GM21381 (cell line): Measurements from ENCODE around the gene FXYD1.
"Not testable (repeated sequence)": the region's sequence is repeated elsewhere in the genome, so short reads cannot be mapped to it uniquely, and the experiment has no call there.

Source experiments
- ATAC-seq: cut with Tn5 transposase; IDR thresholded peaks from one replicate; pipeline ENCODE4 v1.9.1; 2021; ENCODE audit warnings: mild to moderate bottlenecking, moderate library complexity; ENCODE audit not compliant: unreplicated experiment

Gene FXYD1

DNA sequence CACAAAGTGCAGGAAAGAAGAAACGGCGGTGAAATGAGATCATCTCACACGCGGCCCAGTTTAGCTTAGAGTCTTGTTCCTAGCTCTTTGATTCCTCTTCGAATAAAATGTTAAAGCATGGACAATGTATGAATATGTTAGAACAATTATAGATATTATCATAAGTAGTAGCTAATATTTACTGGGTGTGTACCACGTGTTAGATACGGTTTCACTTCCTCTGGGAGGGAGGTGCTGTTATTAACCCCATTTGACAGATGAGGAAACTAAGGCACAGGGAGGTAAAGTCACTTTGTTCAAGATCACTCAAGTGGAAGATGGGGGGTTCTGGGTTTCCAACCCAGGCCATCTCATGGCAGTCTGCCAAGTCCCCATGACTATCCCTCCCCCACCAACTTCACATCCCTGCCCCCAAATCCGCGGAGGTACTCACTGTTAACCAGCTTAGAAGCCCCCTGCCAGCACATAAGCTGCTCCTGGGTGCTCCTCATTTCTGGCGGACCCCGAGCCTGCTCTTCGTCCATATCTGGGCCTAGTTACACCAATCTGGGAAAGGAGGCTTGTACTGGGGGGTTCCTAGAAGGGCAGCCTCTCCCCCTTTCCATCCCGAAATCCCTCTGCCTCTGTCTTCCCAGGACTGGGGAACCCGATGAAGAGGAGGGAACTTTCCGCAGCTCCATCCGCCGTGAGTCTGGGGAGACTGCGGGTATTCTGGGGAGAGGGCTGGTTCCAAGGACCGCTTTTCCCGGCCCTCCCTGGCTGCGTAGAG lies 3.4 kb downstream of the FXYD1 start:
- no peak for ATAC-seq

DNA sequence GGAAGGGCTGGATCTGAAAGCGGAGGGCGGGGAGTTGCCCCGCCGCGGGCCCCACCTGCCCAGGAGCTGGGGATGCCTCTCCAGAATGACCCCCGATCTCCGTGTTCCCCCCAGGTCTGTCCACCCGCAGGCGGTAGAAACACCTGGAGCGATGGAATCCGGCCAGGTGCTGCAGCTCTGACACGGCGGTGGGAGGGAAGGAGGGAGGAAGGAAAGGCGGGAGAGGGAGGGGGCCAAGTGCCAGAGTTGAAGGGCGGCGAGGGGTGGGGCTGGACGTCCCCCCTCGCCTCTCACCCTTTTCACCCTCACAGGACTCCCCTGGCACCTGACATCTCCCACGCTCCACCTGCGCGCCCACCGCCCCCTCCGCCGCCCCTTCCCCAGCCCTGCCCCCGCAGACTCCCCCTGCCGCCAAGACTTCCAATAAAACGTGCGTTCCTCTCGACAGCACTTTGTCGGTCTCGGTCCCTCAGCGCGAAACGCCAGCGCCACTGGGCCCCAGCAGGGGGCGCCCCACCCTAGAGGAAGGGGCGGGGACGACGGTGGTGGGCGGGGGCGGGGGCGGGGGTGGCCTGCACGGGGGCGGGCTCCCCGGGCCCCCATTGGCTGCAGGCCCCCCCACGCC lies 4.1 kb downstream of the FXYD1 start:
- ATAC-seq, result no peak

DNA sequence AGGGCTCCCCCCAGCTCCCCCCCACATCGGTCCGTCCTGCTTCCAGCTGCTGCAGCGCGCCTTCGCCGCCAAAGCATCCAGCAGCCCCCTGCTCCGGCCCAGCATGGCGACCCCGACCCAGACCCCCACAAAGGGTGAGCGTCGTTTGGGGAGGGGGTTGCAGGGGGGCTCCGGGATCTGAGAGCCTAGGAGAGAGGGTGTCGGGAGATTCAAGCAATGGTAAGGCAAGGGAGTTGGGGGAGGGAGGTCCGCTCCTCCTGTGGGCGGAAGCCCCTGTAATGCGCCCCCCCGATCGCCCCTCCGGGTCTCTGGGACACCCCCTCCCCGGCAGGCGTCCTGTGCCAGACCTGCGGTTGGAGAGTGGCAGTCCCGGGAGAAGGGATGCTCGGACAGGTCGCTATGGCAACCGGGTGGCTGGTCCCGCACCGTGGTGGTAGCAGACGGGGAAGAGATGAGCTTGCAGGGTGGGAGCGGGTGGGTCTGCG lies 4.6 kb downstream of the FXYD1 start, which contains the start of gene FXYD7:
FXYD7 (plus strand) TSS at position 25 of the 485 bp plus-strand sequence; CDS start at position 104, 79 bp downstream.
- ATAC-seq, result no peak

DNA sequence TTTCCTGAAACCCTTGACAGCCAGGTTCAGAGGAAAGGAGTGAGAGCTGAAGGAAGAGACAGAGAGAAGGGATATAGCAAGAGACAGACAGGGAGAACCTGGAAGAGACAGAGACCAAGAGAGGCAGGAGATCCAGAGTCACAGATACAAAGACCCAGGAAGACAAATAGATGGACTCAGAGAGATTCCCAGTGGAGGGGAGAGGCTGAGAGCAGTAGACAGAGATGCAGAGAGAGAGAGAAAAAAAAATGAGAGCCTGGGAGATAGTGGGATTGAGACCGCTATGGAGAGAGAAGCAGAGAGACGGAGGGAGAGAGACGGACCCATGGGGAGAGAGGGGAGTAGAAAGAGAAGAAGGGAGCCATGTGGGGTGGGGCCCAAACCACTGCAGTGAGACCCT lies 5.2 kb downstream of the FXYD1 start:
- ATAC-seq, result no peak

DNA sequence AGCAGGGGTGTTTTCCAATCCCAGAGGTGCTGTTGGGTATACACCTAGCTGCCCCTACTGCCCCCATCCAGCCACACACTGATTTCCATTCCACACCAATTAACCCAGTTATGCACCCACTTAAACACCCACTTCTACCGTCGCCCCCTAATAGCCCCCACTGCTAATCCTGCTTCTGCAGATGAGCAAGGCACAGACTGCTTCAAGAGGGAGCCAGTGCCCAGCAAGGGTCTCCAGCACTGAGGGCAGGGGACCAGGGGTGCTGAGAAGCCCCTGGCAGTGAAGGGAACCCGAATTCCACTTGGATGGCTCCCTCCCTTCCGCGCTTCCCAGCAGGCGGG lies 5.6 kb downstream of the FXYD1 start:
- no peak for ATAC-seq

- no peak for ATAC-seq
Observed at GRCh38 chr19:35144600-35145436, 6.2 kb downstream of the FXYD1 start.

- ATAC-seq, result no peak
Observed at GRCh38 chr19:35146746-35147459, 8.3 kb downstream of the FXYD1 start.

DNA sequence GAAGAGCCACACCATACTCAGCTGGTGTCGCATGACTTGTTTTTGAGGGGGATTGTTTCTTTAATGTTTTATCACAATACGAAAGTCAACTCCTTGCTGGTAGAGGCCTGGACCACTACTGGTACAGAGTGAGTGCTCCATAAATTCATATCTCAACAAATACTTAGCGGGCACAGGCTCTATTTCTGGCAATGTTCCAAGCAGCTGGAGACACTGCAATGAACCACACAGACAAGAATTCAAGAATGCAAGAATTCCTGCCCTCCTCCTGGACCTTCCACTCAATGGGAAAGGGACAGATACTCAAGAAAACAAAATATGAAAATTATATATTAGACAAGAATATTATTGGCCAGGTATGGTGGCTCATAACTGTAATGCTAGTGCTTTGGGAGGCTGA lies 10.8 kb downstream of the FXYD1 start:
- no peak for ATAC-seq

- no peak for ATAC-seq
Observed at GRCh38 chr19:35150445-35150844, 11.8 kb downstream of the FXYD1 start.

GRCh38 chr19:35151273-35152065 lies 12.8 kb downstream of the FXYD1 start:
- no peak for ATAC-seq

- ATAC-seq, result not testable (repeated sequence)
Observed at GRCh38 chr19:35153129-35153522, 14.5 kb downstream of the FXYD1 start.

- no peak for ATAC-seq
Observed at GRCh38 chr19:35153701-35154524, 15.3 kb downstream of the FXYD1 start.

- ATAC-seq, result no peak
Observed at GRCh38 chr19:35154525-35155406, 16.1 kb downstream of the FXYD1 start, which contains the start of gene FXYD5. Gene FXYD5, plus strand, starts transcription at chr19:35154735. Its CDS starts 816 bp downstream, at chr19:35155551.

DNA sequence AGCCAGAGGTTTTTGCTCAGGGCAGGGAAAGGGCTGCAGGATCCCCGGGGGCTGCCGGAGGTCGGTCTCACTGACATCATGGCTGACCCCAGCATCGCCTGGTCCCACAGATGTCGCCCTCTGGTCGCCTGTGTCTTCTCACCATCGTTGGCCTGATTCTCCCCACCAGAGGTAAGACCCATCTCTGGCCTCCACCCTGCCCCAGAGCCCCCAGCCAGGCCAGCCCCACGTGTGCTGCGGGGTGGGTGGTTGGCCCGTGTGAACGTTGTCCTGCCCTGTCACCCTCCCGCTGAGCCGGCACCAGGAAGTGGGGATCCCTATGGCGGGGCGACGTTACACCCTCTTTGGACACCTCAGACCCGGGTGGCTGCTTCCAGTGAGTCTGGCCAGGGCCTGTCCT lies 16.8 kb downstream of the FXYD1 start:
- ATAC-seq, result no peak

- ATAC-seq, result no peak
Observed at GRCh38 chr19:35155981-35156672, 17.5 kb downstream of the FXYD1 start.

GRCh38 chr19:35156673-35157014 lies 18.0 kb downstream of the FXYD1 start:
- ATAC-seq, result no peak

DNA sequence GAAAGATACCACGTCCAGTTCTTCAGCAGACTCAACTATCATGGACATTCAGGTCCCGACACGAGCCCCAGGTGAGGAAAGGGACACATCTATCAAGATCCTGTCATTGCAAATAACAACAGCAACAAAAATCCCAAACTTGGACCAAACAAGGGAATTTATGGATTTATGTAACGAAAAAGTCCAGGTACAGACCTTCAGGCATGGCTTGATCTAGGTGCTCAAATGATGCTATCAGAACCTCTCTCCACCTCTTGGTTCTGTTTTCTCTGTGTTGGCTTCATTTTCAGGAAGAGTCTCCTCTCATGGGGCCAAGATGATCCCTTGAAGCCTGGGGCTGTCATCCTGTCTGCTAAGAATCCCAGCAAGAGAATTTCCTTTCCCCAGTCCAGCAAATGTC lies 18.8 kb downstream of the FXYD1 start:
- no peak for ATAC-seq

DNA sequence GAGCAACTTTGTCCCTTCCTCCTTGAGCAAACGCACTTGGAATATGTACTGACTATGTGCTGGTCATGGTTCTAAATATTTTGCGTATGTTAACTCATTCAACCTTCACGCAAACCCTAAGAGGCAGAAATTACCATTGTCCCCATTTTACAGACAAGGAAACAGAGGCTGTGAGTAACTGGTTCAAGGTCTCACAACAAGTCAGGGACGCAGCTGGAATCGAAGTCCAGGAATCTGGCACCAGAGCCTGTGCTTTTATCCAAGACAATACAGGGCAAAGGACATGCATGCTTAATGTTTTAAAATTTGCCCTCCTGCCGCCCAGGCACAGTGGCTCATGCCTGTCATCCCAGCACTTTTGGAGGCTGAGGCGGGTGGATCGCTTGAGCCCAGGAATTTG lies 21.0 kb downstream of the FXYD1 start:
- ATAC-seq, result no peak
